HG03196 (cell line): ENCODE data around the gene KLK14.

Experiments used
- ATAC-seq: cut with Tn5 transposase; IDR thresholded peaks from one replicate; pipeline ENCODE4 v1.9.1; 2021; ENCODE audit not compliant: unreplicated experiment

Gene KLK14, protein sequence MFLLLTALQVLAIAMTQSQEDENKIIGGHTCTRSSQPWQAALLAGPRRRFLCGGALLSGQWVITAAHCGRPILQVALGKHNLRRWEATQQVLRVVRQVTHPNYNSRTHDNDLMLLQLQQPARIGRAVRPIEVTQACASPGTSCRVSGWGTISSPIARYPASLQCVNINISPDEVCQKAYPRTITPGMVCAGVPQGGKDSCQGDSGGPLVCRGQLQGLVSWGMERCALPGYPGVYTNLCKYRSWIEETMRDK

DNA sequence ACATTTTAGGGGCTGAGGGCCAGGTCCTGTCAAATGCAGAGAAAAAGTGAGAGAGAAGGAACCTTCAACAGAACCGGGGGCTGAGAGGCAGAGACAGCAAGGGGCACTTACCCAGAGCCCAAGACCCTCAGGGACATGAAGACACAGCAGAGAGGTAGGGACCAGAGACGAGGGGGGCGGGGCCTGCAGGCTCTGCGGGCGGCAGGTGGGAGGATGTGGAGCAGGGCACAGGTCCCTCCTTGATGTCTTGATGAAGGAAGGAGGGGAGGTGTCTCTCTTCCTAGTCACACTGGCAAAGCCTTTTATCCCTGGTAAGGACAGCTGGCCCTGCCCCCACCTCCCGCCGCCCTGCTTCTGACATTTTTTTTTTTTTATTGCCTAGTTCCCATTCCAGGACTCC lies at the start of gene KLK14:
TSS of gene KLK14 (minus strand) at position 277 of the 400 bp plus-strand sequence. CDS start at position 4, 273 bp downstream.
- ATAC-seq = no peak

DNA sequence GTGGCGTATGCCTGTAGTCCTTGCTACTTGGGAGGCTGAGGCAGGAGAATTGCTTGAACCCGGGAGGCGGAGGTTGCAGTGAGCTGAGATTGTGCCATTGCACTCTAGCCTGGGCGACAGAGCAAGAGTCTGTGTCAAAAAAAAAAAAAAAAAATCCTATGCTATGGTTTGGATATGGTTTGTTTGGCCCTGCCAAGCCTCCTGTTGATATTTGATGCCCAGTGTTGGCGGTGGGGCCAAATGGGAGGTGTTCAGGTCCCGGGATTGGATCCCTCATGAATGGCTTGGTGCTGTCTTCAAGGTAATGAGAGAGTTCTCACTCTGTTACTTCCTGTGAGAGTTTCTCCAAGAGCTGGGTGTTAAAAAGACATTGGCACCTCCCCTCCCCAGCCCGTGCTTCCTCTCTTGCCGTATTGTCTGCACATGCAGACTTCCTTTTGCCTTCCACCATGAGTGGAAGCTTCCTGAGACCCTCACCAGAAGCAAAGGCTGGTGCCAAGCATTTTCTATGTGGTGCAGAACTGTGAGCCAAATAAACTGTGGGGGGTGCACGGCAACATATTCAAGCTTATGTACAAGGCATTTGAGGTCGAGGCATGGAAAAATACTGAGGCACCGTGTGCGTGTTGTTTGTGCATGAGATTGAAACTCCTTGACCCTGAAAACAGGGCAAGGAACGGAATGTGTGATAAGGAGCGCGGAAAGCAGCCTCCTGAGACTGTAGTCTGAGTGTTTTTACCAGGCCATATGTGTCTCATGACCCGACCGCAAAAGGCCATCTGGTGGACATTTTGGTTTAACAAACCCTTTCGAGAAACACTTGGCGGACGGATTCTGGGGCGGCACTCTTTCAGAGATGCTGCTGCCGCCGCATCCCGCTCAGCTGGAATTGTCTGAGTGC lies 49.3 kb upstream of the KLK14 start:
- no peak for ATAC-seq

GRCh38 chr19:51129716-51130115 lies 47.0 kb upstream of the KLK14 start:
- ATAC-seq = no peak

- no peak for ATAC-seq
Observed at GRCh38 chr19:51128227-51128626, 45.5 kb upstream of the KLK14 start.

GRCh38 chr19:51127755-51128154 lies 45.1 kb upstream of the KLK14 start:
- ATAC-seq = no peak

GRCh38 chr19:51127032-51127431 lies 44.3 kb upstream of the KLK14 start:
- no peak for ATAC-seq

DNA sequence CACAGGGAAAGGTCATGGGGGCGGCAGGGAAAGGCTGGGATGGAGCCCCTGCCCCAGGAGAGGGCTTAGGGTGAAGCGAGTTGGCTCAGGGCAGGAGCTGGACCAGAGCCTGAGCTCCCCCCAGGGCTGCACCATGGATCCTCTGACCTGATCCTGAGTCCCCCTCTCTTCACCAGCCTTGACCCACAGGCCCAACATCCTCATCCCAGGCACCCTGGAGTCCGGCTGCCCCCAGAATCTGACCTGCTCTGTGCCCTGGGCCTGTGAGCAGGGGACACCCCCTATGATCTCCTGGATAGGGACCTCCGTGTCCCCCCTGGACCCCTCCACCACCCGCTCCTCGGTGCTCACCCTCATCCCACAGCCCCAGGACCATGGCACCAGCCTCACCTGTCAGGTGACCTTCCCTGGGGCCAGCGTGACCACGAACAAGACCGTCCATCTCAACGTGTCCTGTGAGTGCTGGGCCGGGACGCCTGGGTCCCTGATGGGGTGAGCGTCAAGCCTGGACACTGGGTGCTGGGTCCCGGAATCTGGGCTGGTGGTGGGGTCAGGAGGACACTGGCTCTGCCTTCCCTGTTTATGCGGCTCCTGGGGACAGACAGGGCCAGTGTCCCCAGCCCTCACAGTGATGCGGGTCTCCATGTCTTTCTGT lies 42.9 kb upstream of the KLK14 start:
- no peak for ATAC-seq

DNA sequence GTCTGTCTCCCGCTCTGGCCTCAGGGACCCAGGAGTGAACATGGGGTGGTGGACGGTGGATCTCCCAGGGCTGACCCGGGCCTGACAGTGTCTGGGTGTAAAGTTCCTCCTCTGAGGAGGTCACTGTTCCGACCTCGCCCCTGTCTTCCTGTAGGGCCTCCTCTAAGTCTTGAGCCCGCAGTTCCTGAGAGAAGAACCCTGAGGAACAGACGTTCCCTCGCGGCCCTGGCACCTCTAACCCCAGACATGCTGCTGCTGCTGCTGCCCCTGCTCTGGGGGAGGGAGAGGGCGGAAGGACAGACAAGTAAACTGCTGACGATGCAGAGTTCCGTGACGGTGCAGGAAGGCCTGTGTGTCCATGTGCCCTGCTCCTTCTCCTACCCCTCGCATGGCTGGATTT lies 42.0 kb upstream of the KLK14 start, which contains the start of gene SIGLEC9:
TSS of gene SIGLEC9 (plus strand) at position 178 of the 400 bp plus-strand sequence. CDS start at position 247, 69 bp downstream.
- ATAC-seq = no peak

DNA sequence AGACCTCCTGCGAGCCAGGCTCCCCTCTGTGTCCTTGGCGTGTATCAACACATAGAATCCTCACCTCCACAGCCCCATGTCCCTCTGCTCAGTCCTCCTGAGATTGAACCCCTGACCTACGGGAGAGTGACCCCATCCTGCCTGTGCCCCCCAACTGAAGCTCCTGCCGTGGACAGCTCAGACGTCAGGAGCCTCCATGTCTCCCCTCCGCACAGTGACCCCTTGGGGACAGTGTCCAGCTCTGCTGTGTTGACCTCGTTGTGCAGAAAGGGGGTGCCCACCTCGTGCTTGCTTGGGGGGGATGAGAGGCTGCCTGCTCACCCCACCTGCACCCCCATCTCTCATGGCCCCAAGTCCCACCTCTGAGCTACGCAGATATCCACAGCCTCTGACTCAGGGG lies 41.5 kb upstream of the KLK14 start:
- no peak for ATAC-seq

DNA sequence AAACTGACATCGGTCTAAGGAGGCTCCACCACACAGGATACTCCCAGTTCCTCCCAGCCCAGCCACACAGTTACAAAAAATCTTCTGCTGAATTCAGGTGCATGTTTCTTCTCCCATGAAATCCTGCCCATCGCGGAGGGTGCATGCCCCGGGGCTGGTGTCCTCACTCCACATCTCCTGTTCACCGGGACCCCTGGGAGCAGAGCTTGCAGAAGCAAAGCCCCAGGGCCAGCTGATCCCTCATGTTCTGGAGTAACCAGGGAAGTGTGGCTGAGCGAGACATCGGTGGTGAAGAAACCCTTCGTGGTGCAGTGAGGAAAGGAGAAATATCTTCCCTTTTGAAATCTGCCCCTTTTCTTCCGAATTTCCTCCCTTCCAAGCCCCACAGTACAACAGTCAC lies 41.1 kb upstream of the KLK14 start:
- ATAC-seq = no peak

- no peak for ATAC-seq
Observed at GRCh38 chr19:51123381-51123800, 40.7 kb upstream of the KLK14 start.

DNA sequence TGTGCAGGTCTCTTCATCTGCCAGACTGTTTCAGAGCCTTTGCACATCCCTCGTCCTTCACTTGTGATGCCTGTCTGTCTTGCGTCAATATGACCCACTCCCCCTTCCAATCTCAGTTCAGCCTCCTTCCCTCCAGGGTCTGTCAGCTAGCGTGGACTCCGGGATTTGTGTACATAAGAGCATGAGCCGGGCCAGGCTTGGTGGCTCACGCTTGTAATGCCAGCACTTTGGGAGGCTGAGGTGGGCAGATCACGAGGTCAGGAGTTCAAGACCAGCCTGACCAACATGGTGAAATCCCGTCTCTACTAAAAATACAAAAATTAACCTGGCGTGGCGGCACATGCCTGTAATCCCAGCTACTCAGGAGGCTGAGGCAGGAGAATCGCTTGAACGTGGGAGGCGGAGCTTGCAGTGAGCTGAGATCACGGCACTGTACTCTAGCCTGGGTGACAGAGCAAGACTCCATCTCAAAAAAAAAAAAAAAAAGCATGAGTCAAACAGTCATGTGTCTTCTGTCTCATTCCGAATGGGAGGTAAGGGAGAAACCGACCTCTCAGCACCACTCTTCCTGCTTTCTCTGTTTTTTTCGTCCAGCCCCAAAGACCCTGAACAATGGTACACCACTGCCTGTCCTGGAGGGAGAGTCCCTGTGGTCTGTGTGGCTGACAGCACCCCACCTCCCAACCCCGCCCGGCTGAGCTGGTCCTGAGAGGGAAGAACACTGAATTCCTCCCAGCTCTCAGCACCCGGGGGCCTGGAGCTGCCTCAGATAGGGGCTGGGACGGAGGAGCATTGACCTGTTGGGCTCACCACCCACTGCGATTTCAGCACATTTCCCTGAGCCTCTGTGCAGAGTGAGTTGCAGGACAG lies 39.7 kb upstream of the KLK14 start:
- ATAC-seq = no peak

DNA sequence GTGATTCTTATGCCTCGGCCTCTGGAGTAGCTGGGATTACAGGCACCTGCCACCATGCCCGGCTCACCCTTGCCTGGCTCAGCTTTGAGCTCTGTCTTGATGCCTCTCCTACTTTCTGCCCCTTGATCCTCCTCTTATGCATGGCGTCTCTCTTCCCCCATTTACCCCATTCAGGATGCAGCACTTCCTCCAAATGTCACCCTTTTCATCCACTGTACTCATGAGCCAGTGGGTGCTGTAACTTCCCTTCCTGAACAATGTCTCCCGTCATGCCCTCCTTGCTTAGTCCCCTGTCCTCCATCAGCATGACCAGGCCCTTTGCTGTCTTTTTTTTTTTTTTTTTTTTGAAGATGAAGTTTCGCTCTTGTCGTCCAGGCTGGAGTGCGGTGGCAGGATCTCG lies 38.6 kb upstream of the KLK14 start:
- ATAC-seq = no peak

- ATAC-seq = no peak
Observed at GRCh38 chr19:51120160-51120559, 37.5 kb upstream of the KLK14 start.

GRCh38 chr19:51119611-51120010 lies 36.9 kb upstream of the KLK14 start:
- ATAC-seq = no peak

DNA sequence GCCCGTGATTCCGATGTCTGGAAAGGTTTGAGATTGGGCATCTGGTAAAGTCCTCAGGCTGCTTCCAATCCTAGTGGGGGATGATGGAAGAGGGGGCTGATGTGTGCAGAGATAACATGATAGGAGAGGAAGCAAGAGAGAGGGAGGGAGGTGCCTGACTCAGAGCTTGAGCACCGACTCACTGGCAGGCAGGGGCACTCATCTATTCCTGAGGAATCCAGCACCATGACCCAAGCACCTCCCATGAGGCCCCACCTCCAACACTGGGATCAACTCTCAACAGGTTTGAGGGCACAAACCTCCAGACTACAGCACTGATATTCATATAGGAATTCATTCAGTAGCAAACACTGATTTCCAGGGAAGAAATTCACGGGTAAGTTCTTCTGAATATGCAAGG lies 36.4 kb upstream of the KLK14 start:
- ATAC-seq = no peak

DNA sequence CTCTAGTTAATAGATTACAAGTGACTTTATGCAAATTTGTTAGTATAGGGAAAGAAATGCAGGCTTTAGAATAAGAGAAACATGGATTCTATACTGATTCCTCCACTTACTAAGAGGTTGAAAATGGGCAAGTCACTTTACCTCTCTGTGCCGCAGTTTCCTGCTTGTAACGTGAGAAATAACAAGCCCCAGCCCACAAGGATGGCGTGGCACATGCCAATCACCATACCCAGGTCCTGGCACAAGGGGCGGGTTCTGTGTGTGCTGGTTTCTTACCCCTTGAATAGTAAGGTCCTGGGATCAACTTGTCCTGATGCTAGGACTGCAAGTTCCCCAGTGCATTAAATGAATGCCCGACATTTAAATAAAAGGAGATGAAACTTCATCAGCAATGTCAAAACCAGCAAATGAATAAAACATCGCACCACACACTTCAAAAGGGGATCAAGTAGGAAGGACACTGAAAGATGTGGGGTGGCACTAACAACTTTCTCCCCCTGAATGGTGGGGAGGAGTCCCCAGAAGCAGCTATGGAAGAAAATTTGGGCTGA lies 34.1 kb upstream of the KLK14 start:
- no peak for ATAC-seq

DNA sequence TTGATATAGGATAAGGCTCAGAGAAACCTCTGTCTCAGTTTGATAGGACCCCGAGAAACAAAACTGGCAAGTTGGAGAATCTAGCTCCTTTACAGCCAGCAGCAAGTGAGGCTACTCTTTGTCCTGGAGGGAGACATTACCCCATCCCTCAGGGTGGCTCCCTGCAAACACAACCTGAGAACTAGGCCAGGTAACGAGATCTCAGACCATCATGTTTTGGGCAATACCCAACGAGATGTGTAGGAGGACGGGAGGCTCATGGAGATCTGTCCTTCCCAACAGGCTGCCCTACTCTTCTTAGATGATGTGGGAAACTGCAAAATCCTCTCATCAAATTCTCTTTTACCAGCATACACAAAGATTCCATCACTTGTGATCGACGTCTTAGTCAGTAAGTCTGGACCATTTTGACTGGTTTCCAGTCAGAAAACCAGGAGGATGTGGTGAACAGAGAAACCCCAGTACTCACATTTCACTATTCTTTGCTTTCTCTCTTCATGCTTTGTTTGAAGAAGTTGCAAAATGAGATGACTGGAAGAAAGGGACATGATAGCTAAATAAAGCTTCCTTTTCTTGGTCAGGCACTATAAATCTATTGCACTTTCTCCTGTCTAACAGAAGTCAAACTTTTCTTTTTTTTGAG lies 31.5 kb upstream of the KLK14 start:
- ATAC-seq = no peak

GRCh38 chr19:51111606-51112005 lies 28.9 kb upstream of the KLK14 start:
- no peak for ATAC-seq

GRCh38 chr19:51110666-51110971 lies 27.9 kb upstream of the KLK14 start:
- ATAC-seq = no peak
